Measurements from ENCODE around the gene FZD1. TPM values are rescaled to one million over a fixed set of nuclear protein-coding genes. Genes with fewer than 3 reads are reported as not detected.

The FZD1 gene
- total and polyA plus RNA-seq, 2 of the 8 experiments (the other 6 are each of a cell fraction or from before 2014, with no cell fraction given): 0.62 to 0.91 TPM

GRCh38 chr7:91264924-91265681, 870 bp downstream of the FZD1 start (continued):
- TF ChIP-seq CHD7 (IDR thresholded peaks at IDR 0.05; ENCODE audit: insufficient replicate concordance, low read length): no peak
- TF ChIP-seq HDAC6 (IDR thresholded peaks at IDR 0.05; ENCODE audit: low read depth, low read length): no peak
- TF ChIP-seq POLR2AphosphoS5 (IDR thresholded peaks at IDR 0.05; ENCODE audit: low read depth, low read length): no peak
- TF ChIP-seq, protein P1, sequence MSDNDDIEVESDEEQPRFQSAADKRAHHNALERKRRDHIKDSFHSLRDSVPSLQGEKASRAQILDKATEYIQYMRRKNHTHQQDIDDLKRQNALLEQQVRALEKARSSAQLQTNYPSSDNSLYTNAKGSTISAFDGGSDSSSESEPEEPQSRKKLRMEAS (IDR thresholded peaks at IDR 0.05): peak; percentile 63; the same call in 1 of the 2 replicates
- TF ChIP-seq SIRT6 (IDR thresholded peaks at IDR 0.05; ENCODE audit: low read length): no peak
- TF ChIP-seq, protein P2, sequence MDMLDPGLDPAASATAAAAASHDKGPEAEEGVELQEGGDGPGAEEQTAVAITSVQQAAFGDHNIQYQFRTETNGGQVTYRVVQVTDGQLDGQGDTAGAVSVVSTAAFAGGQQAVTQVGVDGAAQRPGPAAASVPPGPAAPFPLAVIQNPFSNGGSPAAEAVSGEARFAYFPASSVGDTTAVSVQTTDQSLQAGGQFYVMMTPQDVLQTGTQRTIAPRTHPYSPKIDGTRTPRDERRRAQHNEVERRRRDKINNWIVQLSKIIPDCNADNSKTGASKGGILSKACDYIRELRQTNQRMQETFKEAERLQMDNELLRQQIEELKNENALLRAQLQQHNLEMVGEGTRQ (IDR thresholded peaks at IDR 0.05; ENCODE audit: low read length): no peak
- TF ChIP-seq E2F6 (IDR thresholded peaks at IDR 0.05): peak; percentile 65
